Activated T-cell treated with anti-CD3 and anti-CD28 coated beads, Interleukin-2, amount 50 U/mL, for 24 hours (primary cell): ENCODE results near the gene GCG.

ENCODE experiments used
- DNase-seq: peaks from one replicate; pipeline ENCODE4 v3.0.0-alpha.2; 2020
- H3K27ac Mint-ChIP-seq: 2 replicates; pipeline ENCODE4 v1.8.0; 2020; ENCODE audit warnings: mild to moderate bottlenecking, mixed read lengths
- H3K27me3 Mint-ChIP-seq: 2 replicates; pipeline ENCODE4 v1.8.0; 2020; ENCODE audit warnings: mixed read lengths
- H3K36me3 Mint-ChIP-seq: 2 replicates; pipeline ENCODE4 v1.8.0; 2020; ENCODE audit warnings: low read depth, mixed read lengths
- H3K4me1 Mint-ChIP-seq: 2 replicates; pipeline ENCODE4 v1.8.0; 2020; ENCODE audit warnings: low read depth, mixed read lengths
- H3K4me3 Mint-ChIP-seq: 2 replicates; pipeline ENCODE4 v1.8.0; 2020; ENCODE audit warnings: mild to moderate bottlenecking, moderate library complexity, mixed read lengths
- H3K9me3 Mint-ChIP-seq: 2 replicates; pipeline ENCODE4 v1.8.0; 2020; ENCODE audit warnings: mixed read lengths

GCG gene

GRCh38 chr2:162123806-162124758, 28.0 kb downstream of the GCG start:
- no peaks in the 10 kb centered on the region for H3K36me3 Mint-ChIP-seq
- no peaks in the 10 kb centered on the region for H3K27me3 Mint-ChIP-seq
- H3K9me3 Mint-ChIP-seq = no peaks in the 10 kb centered on the region
- H3K4me3 Mint-ChIP-seq = no peak overlapping the region
- no peak overlapping the region for H3K27ac Mint-ChIP-seq
- DNase-seq = no peak
- H3K4me1 Mint-ChIP-seq = peaks cover 16% of the 10 kb centered on the region

- H3K9me3 Mint-ChIP-seq = peaks cover 5% of the 10 kb centered on the region
- no peaks in the 10 kb centered on the region for H3K36me3 Mint-ChIP-seq
- H3K27me3 Mint-ChIP-seq = no peaks in the 10 kb centered on the region
- no peak overlapping the region for H3K27ac Mint-ChIP-seq
- peaks cover 6% of the 10 kb centered on the region for H3K4me1 Mint-ChIP-seq
- H3K4me3 Mint-ChIP-seq = no peak overlapping the region
- DNase-seq = no peak
Measured at GRCh38 chr2:162118166-162119031, 33.6 kb downstream of the GCG start.

- no peaks in the 10 kb centered on the region for H3K36me3 Mint-ChIP-seq
- DNase-seq = no peak
- no peaks in the 10 kb centered on the region for H3K27me3 Mint-ChIP-seq
- peaks cover 5% of the 10 kb centered on the region for H3K9me3 Mint-ChIP-seq
- no peak overlapping the region for H3K27ac Mint-ChIP-seq
- no peak overlapping the region for H3K4me3 Mint-ChIP-seq
- peaks cover 6% of the 10 kb centered on the region for H3K4me1 Mint-ChIP-seq
Measured at GRCh38 chr2:162116352-162116751, 35.7 kb downstream of the GCG start.

GRCh38 chr2:162115076-162115475, 37.0 kb downstream of the GCG start:
- Mint-ChIP-seq H3K9me3 (peaks cover 5% of the 10 kb centered on the region), H3K4me3 (no peak overlapping the region), H3K36me3 (no peaks in the 10 kb centered on the region), H3K27me3 (no peaks in the 10 kb centered on the region), H3K4me1 (peaks cover 6% of the 10 kb centered on the region), H3K27ac (no peak overlapping the region)
- no peak for DNase-seq

GRCh38 chr2:162114271-162114670, 37.8 kb downstream of the GCG start:
- Mint-ChIP-seq H3K27me3 (no peaks in the 10 kb centered on the region), H3K27ac (no peak overlapping the region), H3K9me3 (peaks cover 5% of the 10 kb centered on the region), H3K4me1 (peaks cover 6% of the 10 kb centered on the region), H3K36me3 (no peaks in the 10 kb centered on the region), H3K4me3 (no peak overlapping the region)
- no peak for DNase-seq

- Mint-ChIP-seq H3K27me3 (no peaks in the 10 kb centered on the region), H3K9me3 (peaks cover 5% of the 10 kb centered on the region), H3K27ac (no peak overlapping the region), H3K4me3 (no peak overlapping the region), H3K4me1 (peaks cover 4% of the 10 kb centered on the region), H3K36me3 (no peaks in the 10 kb centered on the region)
- DNase-seq = no peak
Measured at GRCh38 chr2:162113776-162114168, 38.3 kb downstream of the GCG start.

- no peak for DNase-seq
- Mint-ChIP-seq H3K36me3 (no peaks in the 10 kb centered on the region), H3K27me3 (no peaks in the 10 kb centered on the region), H3K4me1 (peaks cover 1% of the 10 kb centered on the region), H3K27ac (no peak overlapping the region), H3K4me3 (no peak overlapping the region), H3K9me3 (peaks cover 5% of the 10 kb centered on the region)
Measured at GRCh38 chr2:162113088-162113775, 38.8 kb downstream of the GCG start.

- no peak for DNase-seq
- no peak overlapping the region for H3K27ac Mint-ChIP-seq
Measured at GRCh38 chr2:162111958-162112850, 39.8 kb downstream of the GCG start.

GRCh38 chr2:162107361-162107901, 44.6 kb downstream of the GCG start:
- no peaks in the 10 kb centered on the region for H3K36me3 Mint-ChIP-seq
- H3K9me3 Mint-ChIP-seq = no peaks in the 10 kb centered on the region
- no peaks in the 10 kb centered on the region for H3K27me3 Mint-ChIP-seq
- no peak overlapping the region for H3K27ac Mint-ChIP-seq
- no peak for DNase-seq
- H3K4me1 Mint-ChIP-seq = peaks cover 2% of the 10 kb centered on the region
- H3K4me3 Mint-ChIP-seq = no peak overlapping the region

More at GRCh38 chr2:162111958-162112850, 39.8 kb downstream of the GCG start:
- H3K4me3 Mint-ChIP-seq = no peak overlapping the region
- H3K36me3 Mint-ChIP-seq = no peaks in the 10 kb centered on the region
- H3K27me3 Mint-ChIP-seq = no peaks in the 10 kb centered on the region
- H3K9me3 Mint-ChIP-seq = peaks cover 5% of the 10 kb centered on the region
- peaks cover 1% of the 10 kb centered on the region for H3K4me1 Mint-ChIP-seq

GRCh38 chr2:162106746-162107145, 45.3 kb downstream of the GCG start:
- no peak overlapping the region for H3K4me3 Mint-ChIP-seq
- no peak overlapping the region for H3K27ac Mint-ChIP-seq
- H3K36me3 Mint-ChIP-seq = no peaks in the 10 kb centered on the region
- no peak for DNase-seq
- H3K4me1 Mint-ChIP-seq = peaks cover 2% of the 10 kb centered on the region
- H3K9me3 Mint-ChIP-seq = no peaks in the 10 kb centered on the region
- no peaks in the 10 kb centered on the region for H3K27me3 Mint-ChIP-seq

- peaks cover 2% of the 10 kb centered on the region for H3K4me1 Mint-ChIP-seq
- H3K27me3 Mint-ChIP-seq = no peaks in the 10 kb centered on the region
- no peaks in the 10 kb centered on the region for H3K9me3 Mint-ChIP-seq
- H3K4me3 Mint-ChIP-seq = no peak overlapping the region
- DNase-seq = no peak
- H3K36me3 Mint-ChIP-seq = no peaks in the 10 kb centered on the region
- no peak overlapping the region for H3K27ac Mint-ChIP-seq
Measured at GRCh38 chr2:162106146-162106551, 45.9 kb downstream of the GCG start.

GRCh38 chr2:162103443-162104009, 48.5 kb downstream of the GCG start:
- no peak overlapping the region for H3K4me3 Mint-ChIP-seq
- DNase-seq = no peak
- H3K9me3 Mint-ChIP-seq = no peaks in the 10 kb centered on the region

GRCh38 chr2:162100579-162100978, 51.5 kb downstream of the GCG start:
- H3K4me3 Mint-ChIP-seq = no peak overlapping the region
- no peak overlapping the region for H3K27ac Mint-ChIP-seq
- no peaks in the 10 kb centered on the region for H3K36me3 Mint-ChIP-seq
- no peaks in the 10 kb centered on the region for H3K27me3 Mint-ChIP-seq
- H3K4me1 Mint-ChIP-seq = peaks cover 2% of the 10 kb centered on the region
- H3K9me3 Mint-ChIP-seq = no peaks in the 10 kb centered on the region
- no peak for DNase-seq

More at GRCh38 chr2:162103443-162104009, 48.5 kb downstream of the GCG start:
- no peak overlapping the region for H3K27ac Mint-ChIP-seq
- H3K4me1 Mint-ChIP-seq = peaks cover 2% of the 10 kb centered on the region
- H3K27me3 Mint-ChIP-seq = no peaks in the 10 kb centered on the region
- H3K36me3 Mint-ChIP-seq = no peaks in the 10 kb centered on the region
